ENCODE results near the gene CALN1.

CALN1 gene

DNA sequence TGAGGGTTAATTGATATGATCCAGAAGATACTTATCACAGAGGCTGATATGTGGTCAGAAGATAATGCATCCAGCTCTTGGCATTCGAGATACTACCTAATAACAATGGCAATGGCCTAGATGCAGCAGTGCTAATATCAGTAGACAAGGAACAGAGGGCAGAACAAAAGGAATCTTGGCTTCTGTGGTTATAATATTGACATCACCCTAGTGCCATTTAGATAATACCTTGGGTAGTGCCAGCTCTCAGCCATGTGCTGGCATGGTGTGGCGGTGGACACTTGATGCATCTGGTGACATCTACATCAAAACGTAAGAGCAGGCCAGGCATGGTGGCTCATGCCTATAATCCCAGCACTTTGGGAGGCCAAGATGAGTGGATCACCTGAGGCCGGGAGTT is 101.8 kb downstream of the CALN1 start:
- no peak overlapping the region for H3K27ac ChIP-seq
- TF ChIP-seq, protein P1, sequence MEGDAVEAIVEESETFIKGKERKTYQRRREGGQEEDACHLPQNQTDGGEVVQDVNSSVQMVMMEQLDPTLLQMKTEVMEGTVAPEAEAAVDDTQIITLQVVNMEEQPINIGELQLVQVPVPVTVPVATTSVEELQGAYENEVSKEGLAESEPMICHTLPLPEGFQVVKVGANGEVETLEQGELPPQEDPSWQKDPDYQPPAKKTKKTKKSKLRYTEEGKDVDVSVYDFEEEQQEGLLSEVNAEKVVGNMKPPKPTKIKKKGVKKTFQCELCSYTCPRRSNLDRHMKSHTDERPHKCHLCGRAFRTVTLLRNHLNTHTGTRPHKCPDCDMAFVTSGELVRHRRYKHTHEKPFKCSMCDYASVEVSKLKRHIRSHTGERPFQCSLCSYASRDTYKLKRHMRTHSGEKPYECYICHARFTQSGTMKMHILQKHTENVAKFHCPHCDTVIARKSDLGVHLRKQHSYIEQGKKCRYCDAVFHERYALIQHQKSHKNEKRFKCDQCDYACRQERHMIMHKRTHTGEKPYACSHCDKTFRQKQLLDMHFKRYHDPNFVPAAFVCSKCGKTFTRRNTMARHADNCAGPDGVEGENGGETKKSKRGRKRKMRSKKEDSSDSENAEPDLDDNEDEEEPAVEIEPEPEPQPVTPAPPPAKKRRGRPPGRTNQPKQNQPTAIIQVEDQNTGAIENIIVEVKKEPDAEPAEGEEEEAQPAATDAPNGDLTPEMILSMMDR (IDR thresholded peaks at IDR 0.05), result no peak

DNA sequence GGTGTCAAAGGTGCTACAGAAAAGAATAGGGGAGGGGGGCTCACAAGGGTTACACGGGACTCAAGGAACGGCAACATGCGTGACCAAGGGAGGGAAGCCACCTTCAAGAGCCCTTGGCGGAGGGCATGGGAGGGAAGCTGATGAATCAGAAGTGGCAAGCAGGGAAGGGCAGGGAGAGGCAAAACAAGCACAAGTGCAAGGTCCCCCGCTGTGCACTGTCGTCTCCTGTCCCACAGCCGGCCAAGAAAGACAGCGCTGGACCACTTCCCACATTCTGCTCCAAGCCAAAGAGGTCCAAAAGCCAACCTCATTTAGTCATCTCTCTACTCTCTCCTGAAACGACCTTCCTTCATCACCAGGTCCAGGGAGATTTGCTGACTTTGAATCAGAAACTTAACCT is 102.7 kb downstream of the CALN1 start:
- TF ChIP-seq, protein P1 (IDR thresholded peaks at IDR 0.05), result no peak
- no peak for TF ChIP-seq ZFX (IDR thresholded peaks at IDR 0.05; ENCODE audit: borderline replicate concordance)
- H3K27ac ChIP-seq, result no peak overlapping the region

DNA sequence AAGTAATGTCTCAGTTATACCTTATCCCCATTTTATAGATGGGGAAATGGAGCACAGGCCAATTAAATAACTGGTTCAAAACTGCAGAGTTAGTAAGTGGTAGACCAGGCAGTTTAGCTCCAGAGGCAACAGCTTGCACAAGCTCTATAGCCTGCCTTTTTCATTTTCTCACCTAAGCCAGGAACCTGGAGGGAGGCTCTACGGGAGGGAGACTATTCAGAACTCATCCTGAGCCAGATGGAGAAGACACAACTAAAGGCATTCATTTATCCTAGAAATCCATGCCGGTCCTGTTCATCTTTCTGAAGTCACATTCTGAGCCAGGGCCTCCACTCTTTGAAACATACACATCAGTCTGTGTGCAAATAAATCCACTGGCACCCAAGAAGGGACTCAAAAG is 103.2 kb downstream of the CALN1 start:
- no peak for TF ChIP-seq ZFX (IDR thresholded peaks at IDR 0.05; ENCODE audit: borderline replicate concordance)
- TF ChIP-seq, protein P1 (IDR thresholded peaks at IDR 0.05), result no peak
- H3K27ac ChIP-seq, result no peak overlapping the region

DNA sequence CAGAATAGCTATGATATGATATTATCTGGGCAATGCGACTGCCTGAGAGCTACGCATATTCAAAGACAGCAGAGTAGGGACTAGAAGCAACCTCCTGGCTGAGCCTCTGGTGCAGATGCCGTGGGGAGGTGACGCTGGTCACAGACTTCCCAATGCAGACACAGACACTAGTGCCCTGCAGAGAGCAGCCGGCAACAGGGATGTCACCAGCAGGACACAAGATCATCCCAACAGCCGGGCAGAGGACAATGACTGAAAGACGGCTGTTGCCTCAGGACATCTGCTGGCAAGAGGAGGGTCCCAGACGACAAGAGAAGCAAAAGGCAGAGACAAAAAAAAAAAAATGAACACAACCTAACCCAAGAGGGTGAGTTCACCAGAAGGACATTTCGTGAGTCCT is 104.6 kb downstream of the CALN1 start:
- TF ChIP-seq ZFX (IDR thresholded peaks at IDR 0.05; ENCODE audit: borderline replicate concordance), result no peak
- TF ChIP-seq, protein P1 (IDR thresholded peaks at IDR 0.05), result no peak
- H3K27ac ChIP-seq, result no peak overlapping the region

DNA sequence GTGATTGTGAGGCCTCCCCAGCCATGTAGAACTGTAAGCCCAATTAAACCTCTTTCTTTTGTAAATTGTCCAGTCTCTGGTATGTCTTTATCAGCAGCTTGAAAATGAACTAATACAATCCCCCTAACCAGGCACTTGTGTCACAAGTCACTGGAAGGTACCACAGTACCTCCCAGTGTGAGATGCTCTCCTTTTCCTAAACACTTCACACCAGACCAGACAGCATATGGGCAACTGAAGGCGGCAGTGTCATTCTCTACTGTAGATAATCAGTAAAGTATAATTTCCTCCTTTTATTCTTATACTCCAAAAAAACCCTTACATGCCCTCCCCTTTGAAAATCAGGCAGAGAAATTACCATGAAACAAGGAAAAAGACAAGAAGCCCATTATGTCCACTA is 113.2 kb downstream of the CALN1 start:
- no peak for TF ChIP-seq ZFX (IDR thresholded peaks at IDR 0.05; ENCODE audit: borderline replicate concordance)
- TF ChIP-seq, protein P1 (IDR thresholded peaks at IDR 0.05), result no peak
- H3K27ac ChIP-seq, result no peak overlapping the region

DNA sequence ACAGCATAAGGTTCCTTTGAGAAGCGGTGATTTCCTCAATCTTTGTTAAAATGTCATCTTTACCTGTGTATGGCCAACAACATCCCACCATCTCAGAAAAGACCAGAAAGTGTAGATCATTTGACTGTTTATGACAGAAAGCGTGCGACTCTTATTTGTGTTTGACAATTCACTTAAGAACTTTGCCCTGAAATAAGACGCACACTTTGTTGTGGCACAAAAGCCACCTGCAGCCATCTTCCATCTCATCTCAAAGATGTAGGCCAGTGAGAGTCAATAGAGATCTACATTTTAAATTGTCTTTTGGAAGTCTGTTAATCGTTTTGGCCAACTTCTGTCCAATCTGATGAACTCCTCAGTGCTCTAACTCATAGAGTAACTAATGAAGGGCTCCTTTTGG is 114.0 kb downstream of the CALN1 start:
- no peak for TF ChIP-seq ZFX (IDR thresholded peaks at IDR 0.05; ENCODE audit: borderline replicate concordance)
- TF ChIP-seq, protein P1 (IDR thresholded peaks at IDR 0.05), result no peak

DNA sequence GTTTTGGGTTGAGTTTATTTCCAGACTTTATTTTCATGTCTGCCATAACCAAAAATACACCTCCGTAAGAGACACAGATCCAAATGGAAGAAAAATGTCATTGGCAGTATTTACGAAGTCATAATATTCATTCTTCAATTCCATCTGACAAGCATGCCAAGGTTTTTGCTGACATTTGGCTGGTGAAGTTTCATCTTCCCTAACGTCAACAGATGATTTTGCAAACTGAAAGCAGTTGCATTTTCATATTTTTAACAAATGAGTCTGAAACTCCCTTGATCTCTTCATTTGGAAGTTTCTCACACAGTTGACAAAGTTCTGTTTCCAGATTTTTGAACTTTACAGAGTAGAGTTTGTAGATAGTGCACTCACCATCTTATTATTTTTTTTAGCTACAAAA is 114.5 kb downstream of the CALN1 start:
- TF ChIP-seq, protein P1 (IDR thresholded peaks at IDR 0.05), result no peak
- TF ChIP-seq ZFX (IDR thresholded peaks at IDR 0.05; ENCODE audit: borderline replicate concordance), result no peak
- no peak overlapping the region for H3K27ac ChIP-seq

More for the DNA sequence above, 114.0 kb downstream of the CALN1 start:
- no peak overlapping the region for H3K27ac ChIP-seq

All from 22Rv1 (cell line).